ENCODE data around the gene GALR3. TPM values are rescaled to one million over a fixed set of nuclear protein-coding genes. Genes with fewer than 3 reads are reported as not detected.

The GALR3 gene
- total RNA-seq, 1 donor from 2014 or later = not detected

- intact Hi-C loops (cut with micrococcal nuclease) = no loop called here
- ATAC-seq = no peak
- DNase-seq = no peak
These were observed 27.6 kb downstream of the GALR3 start for GRCh38 chr22:37850801-37851200.

GRCh38 chr22:37852418-37852817, 29.2 kb downstream of the GALR3 start:
- intact Hi-C loops (cut with micrococcal nuclease) = no loop called here
- DNase-seq = no peak
- ATAC-seq = no peak

GRCh38 chr22:37854946-37855345, 31.8 kb downstream of the GALR3 start:
- intact Hi-C loops (cut with micrococcal nuclease) = no loop called here
- DNase-seq = no peak
- ATAC-seq = peak; percentile 8

GRCh38 chr22:37855462-37855861, 32.3 kb downstream of the GALR3 start:
- ATAC-seq = no peak
- intact Hi-C loops (cut with micrococcal nuclease) = no loop called here
- DNase-seq = no peak

- DNase-seq (no peak), ATAC-seq (peak; percentile 43)
- intact Hi-C loops (cut with micrococcal nuclease) = no loop called here
These were observed 37.7 kb downstream of the GALR3 start for GRCh38 chr22:37860796-37861421.

- ATAC-seq = peak; percentile 55
- intact Hi-C loops (cut with micrococcal nuclease) = loop anchor here (2.0 kb wide), 1 partner anchor 44 kb away; no protein-coding TSS in a partner anchor
- DNase-seq = no peak
These were observed 39.6 kb downstream of the GALR3 start for GRCh38 chr22:37862570-37863325.

- DNase-seq = no peak
- no peak for ATAC-seq
- intact Hi-C loops (cut with micrococcal nuclease) = no loop called here
These were observed 42.3 kb downstream of the GALR3 start for GRCh38 chr22:37865510-37865909.

GRCh38 chr22:37870273-37870672, 47.1 kb downstream of the GALR3 start:
- no peak for ATAC-seq
- DNase-seq = no peak
- intact Hi-C loops (cut with micrococcal nuclease) = no loop called here

Small RNA genes lying within 50 kb of the gene (microRNA-seq; reads per million reads assigned to microRNA genes)
- not detected for gene MIR659 (ENCODE audit: borderline number of aligned reads)

Other genes starting within 250 kb of the GALR3 start
- gene LGALS2, start 243.3 kb upstream of the GALR3 start, total RNA-seq = not detected
- 28.5 TPM for gene GGA1, start 214.5 kb upstream of the GALR3 start, total RNA-seq
- 2.7 TPM for gene SH3BP1, start 183.7 kb upstream of the GALR3 start, total RNA-seq
- 21.5 TPM for gene PDXP, start 164.7 kb upstream of the GALR3 start, total RNA-seq
- 1,086 TPM for gene LGALS1, start 147.7 kb upstream of the GALR3 start, total RNA-seq
- 12.0 TPM for gene NOL12, start 137.0 kb upstream of the GALR3 start, total RNA-seq
- 82.7 TPM for gene TRIOBP, start 126.3 kb upstream of the GALR3 start, total RNA-seq
- 42.0 TPM for gene GCAT, start 15.4 kb upstream of the GALR3 start, total RNA-seq
- gene ANKRD54, start 21.0 kb downstream of the GALR3 start, total RNA-seq = 17.8 TPM
- gene EIF3L, start 26.0 kb downstream of the GALR3 start, total RNA-seq = 403 TPM
- gene MICALL1, start 82.9 kb downstream of the GALR3 start, total RNA-seq = 20.1 TPM
- gene C22orf23, start 130.2 kb downstream of the GALR3 start, total RNA-seq = 0.30 TPM
- 90.7 TPM for gene POLR2F, start 130.3 kb downstream of the GALR3 start, total RNA-seq
- 1.9 TPM for gene SOX10, start 161.2 kb downstream of the GALR3 start, total RNA-seq
- 26.5 TPM for gene PICK1, start 234.0 kb downstream of the GALR3 start, total RNA-seq